Activated effector memory CD4-positive, alpha-beta T cell treated with Interleukin-2 at 50 U/mL for 16 hours (primary cell): Measurements from ENCODE around the gene ACOT11.

Source experiments
- DNase-seq: peaks from one replicate; pipeline ENCODE4 v3.0.0-alpha.2; 2020

ACOT11 gene

DNA sequence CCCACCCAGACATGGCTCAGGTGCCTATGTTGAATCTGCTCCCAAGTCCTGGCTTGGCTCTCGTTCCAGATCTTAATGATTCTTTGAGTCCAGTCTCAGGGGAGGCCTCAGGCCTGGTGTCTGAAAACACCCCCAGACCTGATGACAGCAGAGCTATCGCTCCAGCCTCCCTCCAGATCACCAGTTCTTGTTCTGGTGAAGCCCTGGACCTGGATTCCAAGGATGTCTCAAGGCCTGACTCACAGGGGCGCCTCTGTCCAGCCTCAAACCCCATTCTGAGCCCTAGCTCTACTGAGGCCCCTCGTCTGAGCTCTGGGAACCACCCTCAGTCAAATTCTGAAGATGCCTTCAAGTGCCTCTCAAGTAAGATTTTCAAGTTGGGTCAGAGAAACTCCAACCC lies 105.0 kb downstream of the ACOT11 start:
- no peak for DNase-seq

DNA sequence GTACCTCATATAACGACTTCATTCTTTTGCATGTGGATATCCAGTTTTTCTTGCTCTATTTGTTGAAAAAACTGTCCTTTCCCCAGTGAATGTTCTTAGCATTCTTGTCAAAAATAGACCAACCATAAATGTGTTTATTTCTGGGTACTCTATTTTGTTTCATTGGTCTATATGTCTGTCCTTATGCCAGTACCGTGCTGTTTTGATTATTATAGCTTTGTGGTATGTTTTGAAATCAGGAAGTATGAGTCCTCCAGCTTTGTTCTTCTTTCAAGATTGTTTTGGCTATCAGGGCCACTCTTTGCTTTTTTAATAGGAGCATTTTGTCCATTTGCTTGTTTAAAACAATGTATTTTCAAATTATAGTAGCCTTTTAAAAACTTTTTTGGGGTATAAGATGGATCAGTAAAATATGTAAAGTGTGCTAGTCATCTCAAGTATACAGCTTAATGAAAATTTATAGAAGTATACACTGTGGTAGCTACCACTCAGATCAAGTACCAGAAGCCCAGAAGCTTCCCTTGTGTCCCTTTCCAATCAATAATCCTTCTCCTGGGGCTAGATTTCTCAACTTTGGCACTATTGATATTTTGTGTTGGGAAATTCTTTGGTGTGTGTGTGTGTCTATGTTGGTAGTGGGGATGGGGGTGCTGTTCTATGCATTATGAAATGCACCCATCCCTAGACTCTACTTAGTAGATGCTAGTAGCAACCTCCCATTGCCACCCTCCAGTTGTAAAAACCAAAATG lies 110.3 kb downstream of the ACOT11 start:
- no peak for DNase-seq
